Activated CD8-positive, alpha-beta memory T cell treated with anti-CD3 and anti-CD28 coated beads, Interleukin-2, amount 10 ng/mL, durations not matched to agents 7 days and 5 days (primary cell): ENCODE data around the gene FCN1. TPM values are rescaled to one million over a fixed set of nuclear protein-coding genes. Genes with fewer than 3 reads are reported as not detected.

Experiments used
- ATAC-seq: fragments of 150-1000 bp; cut with Tn5 transposase; one replicate; pipeline ENCODE4 v1.10.0; 2021; ENCODE audit warnings: moderate library complexity
- CTCF ChIA-PET: fragments of 350-600 bp; sonication (Branson Sonifier 250); formaldehyde crosslinking; loops from one replicate; lab custom pipeline; 2021; ENCODE audit warnings: antibody characterized with exemption; lab: Charles Lee
- DNase-seq: peaks from one replicate; pipeline ENCODE4 v3.0.0-alpha.2; 2020
- H3K27ac Mint-ChIP-seq: one replicate; pipeline ENCODE4 v1.8.0; 2021; ENCODE audit warnings: mild to moderate bottlenecking, mixed read lengths
- H3K27me3 Mint-ChIP-seq: one replicate; pipeline ENCODE4 v1.8.0; 2021; ENCODE audit warnings: mixed read lengths
- H3K36me3 Mint-ChIP-seq: one replicate; pipeline ENCODE4 v1.8.0; 2021; ENCODE audit warnings: mild to moderate bottlenecking, mixed read lengths
- H3K4me1 Mint-ChIP-seq: one replicate; pipeline ENCODE4 v1.8.0; 2021; ENCODE audit warnings: mixed read lengths
- H3K4me3 Mint-ChIP-seq: one replicate; pipeline ENCODE4 v1.8.0; 2021; ENCODE audit warnings: mild to moderate bottlenecking, moderate library complexity, mixed read lengths
- H3K9me3 Mint-ChIP-seq: one replicate; pipeline ENCODE4 v1.8.0; 2022; ENCODE audit warnings: low read depth, mixed read lengths
- total RNA-seq, 2 experiments: library from RNA; stranded (reverse); gene quantifications; one replicate each; pipeline ENCODE4 v1.2.3, GENCODE V29; 2021

FCN1 gene
- total RNA-seq, 2 experiments from 2014 or later, result not detected

DNA sequence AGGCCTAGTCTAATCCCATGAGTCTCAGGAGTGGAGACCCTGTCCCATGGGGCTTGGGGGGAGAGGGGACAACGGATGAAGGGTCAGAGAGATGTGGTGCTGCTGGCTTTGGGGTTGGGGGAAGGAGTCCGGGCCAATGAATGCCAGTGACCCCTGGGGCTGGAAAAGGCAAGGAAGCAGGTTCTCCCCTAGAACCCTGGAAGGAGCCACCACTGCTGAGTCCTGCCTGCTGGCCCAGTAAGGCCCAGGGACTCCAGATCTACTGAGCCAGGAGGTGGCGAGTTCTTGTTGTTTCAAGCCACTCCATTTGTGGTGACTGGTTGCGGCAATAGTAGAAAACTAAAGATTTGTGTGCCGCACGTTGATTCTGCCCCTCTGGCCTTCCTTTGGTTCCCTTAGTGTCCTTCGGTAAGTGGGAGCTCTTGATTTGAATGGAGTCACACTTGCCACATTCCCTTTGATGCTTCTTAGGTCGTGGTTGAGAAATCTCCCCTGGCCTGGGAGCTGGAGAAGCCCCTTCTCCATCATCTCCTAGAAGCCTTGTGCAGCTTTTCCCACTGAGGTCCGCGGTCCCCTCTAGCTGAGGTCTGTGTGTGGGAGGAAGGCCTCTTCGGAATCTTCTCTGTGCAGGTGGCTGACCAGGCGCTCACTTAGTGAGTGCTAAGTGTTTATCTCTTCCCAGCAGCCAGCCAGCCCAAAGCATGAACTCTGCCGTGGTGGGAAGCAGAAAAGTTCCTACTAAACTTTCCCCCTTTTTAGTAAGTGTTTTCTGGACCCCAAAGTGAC, 9.0 kb downstream of the FCN1 start:
- DNase-seq (no peak), ATAC-seq (no peak)
- H3K27ac Mint-ChIP-seq, result no peak overlapping the region
- no peaks in the 10 kb centered on the region for H3K4me1 Mint-ChIP-seq
- CTCF ChIA-PET, result no interaction called here
- H3K9me3 Mint-ChIP-seq, result no peaks in the 10 kb centered on the region
- H3K4me3 Mint-ChIP-seq, result no peak overlapping the region
- peaks cover 18% of the 10 kb centered on the region for H3K27me3 Mint-ChIP-seq
- H3K36me3 Mint-ChIP-seq, result no peaks in the 10 kb centered on the region

DNA sequence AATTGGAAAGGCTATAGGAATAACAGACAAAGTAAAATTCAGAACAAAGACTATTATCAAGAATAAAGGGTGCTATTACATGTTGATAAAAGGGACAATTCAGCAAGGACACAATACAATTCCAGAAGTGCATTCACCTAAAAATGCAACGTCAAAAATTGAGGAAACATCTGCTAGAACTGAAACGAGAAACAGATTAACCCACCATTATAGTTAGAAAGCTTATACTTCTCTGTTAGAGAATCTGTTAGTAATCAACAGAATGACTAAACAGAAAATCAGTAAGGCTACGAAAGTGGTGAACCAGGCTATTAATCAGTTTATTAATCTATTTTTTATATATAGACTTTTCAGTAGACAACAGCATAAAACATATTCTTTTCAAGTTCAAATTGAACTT, 14.8 kb downstream of the FCN1 start:
- no peak for ATAC-seq

GRCh38 chr9:134899818-134900217, 17.9 kb downstream of the FCN1 start:
- no peak overlapping the region for H3K4me3 Mint-ChIP-seq
- H3K9me3 Mint-ChIP-seq, result no peaks in the 10 kb centered on the region
- H3K27ac Mint-ChIP-seq, result no peak overlapping the region
- ATAC-seq (no peak), DNase-seq (no peak)
- no peaks in the 10 kb centered on the region for H3K36me3 Mint-ChIP-seq
- H3K4me1 Mint-ChIP-seq, result no peaks in the 10 kb centered on the region
- H3K27me3 Mint-ChIP-seq, result peaks cover 5% of the 10 kb centered on the region
- CTCF ChIA-PET, result no interaction called here

More for the DNA sequence above, 14.8 kb downstream of the FCN1 start:
- no peak overlapping the region for H3K4me3 Mint-ChIP-seq
- no peaks in the 10 kb centered on the region for H3K36me3 Mint-ChIP-seq
- no peak overlapping the region for H3K27ac Mint-ChIP-seq
- no peaks in the 10 kb centered on the region for H3K9me3 Mint-ChIP-seq
- H3K4me1 Mint-ChIP-seq, result no peaks in the 10 kb centered on the region
- peaks cover 5% of the 10 kb centered on the region for H3K27me3 Mint-ChIP-seq
- CTCF ChIA-PET, result no interaction called here
- DNase-seq, result no peak

GRCh38 chr9:134899168-134899567, 18.5 kb downstream of the FCN1 start:
- Mint-ChIP-seq H3K4me3 (no peak overlapping the region), H3K27me3 (peaks cover 5% of the 10 kb centered on the region), H3K36me3 (no peaks in the 10 kb centered on the region), H3K9me3 (no peaks in the 10 kb centered on the region), H3K27ac (no peak overlapping the region), H3K4me1 (no peaks in the 10 kb centered on the region)
- ATAC-seq (no peak), DNase-seq (no peak)
- CTCF ChIA-PET, result no interaction called here

- H3K27ac Mint-ChIP-seq, result no peak overlapping the region
- CTCF ChIA-PET, result no interaction called here
- no peaks in the 10 kb centered on the region for H3K27me3 Mint-ChIP-seq
- H3K36me3 Mint-ChIP-seq, result no peaks in the 10 kb centered on the region
- H3K9me3 Mint-ChIP-seq, result no peaks in the 10 kb centered on the region
- no peak for DNase-seq
- ATAC-seq, result no peak
- H3K4me3 Mint-ChIP-seq, result no peak overlapping the region
- H3K4me1 Mint-ChIP-seq, result no peaks in the 10 kb centered on the region
Observed at GRCh38 chr9:134898319-134898718, 19.4 kb downstream of the FCN1 start.

DNA sequence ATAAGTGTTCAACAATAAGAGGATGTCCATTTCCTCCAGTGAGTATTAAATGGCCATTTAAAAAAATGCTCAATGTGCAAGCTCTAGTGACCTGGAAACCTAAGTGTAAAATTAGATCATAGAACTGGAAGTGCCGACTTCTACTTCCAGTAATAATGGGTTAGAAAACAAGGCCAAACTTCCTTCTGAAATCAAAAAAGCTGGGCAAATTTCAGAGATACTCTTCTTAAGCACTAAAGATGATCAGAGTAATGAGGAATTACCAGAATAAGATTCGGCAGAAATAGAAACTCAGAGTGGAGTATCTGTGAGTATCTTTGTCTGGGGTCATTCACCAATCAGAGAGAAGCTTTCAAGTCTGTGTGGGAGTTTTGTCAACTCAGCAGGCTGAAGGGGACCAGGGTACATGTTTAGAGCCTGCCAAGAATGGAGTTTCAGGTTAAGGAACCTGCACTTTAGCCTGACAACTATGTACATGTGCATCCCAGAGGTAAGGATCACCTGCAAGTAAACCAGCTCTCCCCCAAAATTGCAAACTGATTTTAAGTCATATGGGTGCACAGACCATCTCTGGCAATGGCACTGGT, 20.0 kb downstream of the FCN1 start:
- DNase-seq, result no peak
- Mint-ChIP-seq H3K36me3 (no peaks in the 10 kb centered on the region), H3K27ac (no peak overlapping the region), H3K4me3 (no peak overlapping the region), H3K4me1 (no peaks in the 10 kb centered on the region), H3K9me3 (no peaks in the 10 kb centered on the region), H3K27me3 (no peaks in the 10 kb centered on the region)
- ATAC-seq, result no peak
- CTCF ChIA-PET, result no interaction called here

- CTCF ChIA-PET, result no interaction called here
Observed at GRCh38 chr9:134896834-134897583, 20.7 kb downstream of the FCN1 start.

GRCh38 chr9:134895908-134896833, 21.5 kb downstream of the FCN1 start:
- Mint-ChIP-seq H3K27ac (no peak overlapping the region), H3K4me3 (no peak overlapping the region), H3K27me3 (no peaks in the 10 kb centered on the region), H3K4me1 (no peaks in the 10 kb centered on the region), H3K9me3 (no peaks in the 10 kb centered on the region), H3K36me3 (no peaks in the 10 kb centered on the region)
- peak; percentile 28 for DNase-seq
- ATAC-seq, result no peak
- CTCF ChIA-PET, result no interaction called here

More at GRCh38 chr9:134896834-134897583, 20.7 kb downstream of the FCN1 start:
- ATAC-seq (no peak), DNase-seq (no peak)
- no peaks in the 10 kb centered on the region for H3K27me3 Mint-ChIP-seq
- H3K9me3 Mint-ChIP-seq, result no peaks in the 10 kb centered on the region
- no peaks in the 10 kb centered on the region for H3K4me1 Mint-ChIP-seq
- H3K36me3 Mint-ChIP-seq, result no peaks in the 10 kb centered on the region
- no peak overlapping the region for H3K27ac Mint-ChIP-seq
- no peak overlapping the region for H3K4me3 Mint-ChIP-seq

DNA sequence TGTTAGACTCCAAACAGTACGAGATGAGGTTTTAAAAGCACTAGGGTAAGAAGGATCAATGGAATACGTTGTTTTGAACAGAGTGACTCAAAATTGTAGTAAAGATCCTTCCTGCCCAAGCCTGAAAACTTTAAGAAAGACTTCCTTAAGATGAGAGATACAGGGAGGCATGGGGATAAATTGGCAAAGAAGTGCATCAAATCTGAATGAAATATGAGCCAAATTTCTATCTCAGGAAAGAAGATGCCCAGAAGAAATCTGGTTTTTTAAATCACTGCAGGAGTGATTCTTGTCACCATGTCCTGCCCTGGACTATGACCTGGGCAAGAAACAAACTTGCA, 22.2 kb downstream of the FCN1 start:
- Mint-ChIP-seq H3K4me1 (no peaks in the 10 kb centered on the region), H3K4me3 (no peak overlapping the region), H3K9me3 (no peaks in the 10 kb centered on the region), H3K27ac (no peak overlapping the region), H3K36me3 (no peaks in the 10 kb centered on the region), H3K27me3 (no peaks in the 10 kb centered on the region)
- DNase-seq (no peak), ATAC-seq (no peak)
- CTCF ChIA-PET, result no interaction called here

DNA sequence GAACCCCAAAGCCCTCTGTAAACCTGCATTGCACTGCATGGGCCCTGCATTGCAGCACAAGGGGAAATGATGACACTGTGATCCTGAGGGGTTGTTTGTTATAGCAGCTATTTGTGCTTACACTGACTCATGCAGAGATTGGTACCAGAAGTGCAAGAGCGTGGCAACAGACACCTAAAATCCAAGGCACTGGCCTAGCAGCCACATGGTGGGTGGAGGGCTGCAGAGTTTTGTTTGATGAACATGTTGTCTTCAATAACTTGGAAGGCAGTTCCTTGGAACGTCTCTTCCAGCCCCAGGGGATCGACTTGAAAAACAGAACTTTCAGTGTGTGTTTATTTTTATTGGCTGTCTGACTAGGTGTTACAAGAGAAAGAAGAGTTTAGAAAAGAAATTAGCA, 22.6 kb downstream of the FCN1 start:
- Mint-ChIP-seq H3K4me1 (no peaks in the 10 kb centered on the region), H3K36me3 (no peaks in the 10 kb centered on the region), H3K4me3 (no peak overlapping the region), H3K27me3 (no peaks in the 10 kb centered on the region), H3K9me3 (no peaks in the 10 kb centered on the region), H3K27ac (no peak overlapping the region)
- DNase-seq (no peak), ATAC-seq (no peak)
- CTCF ChIA-PET, result no interaction called here

- Mint-ChIP-seq H3K27ac (no peak overlapping the region), H3K36me3 (no peaks in the 10 kb centered on the region), H3K4me3 (no peak overlapping the region), H3K4me1 (no peaks in the 10 kb centered on the region), H3K27me3 (no peaks in the 10 kb centered on the region), H3K9me3 (no peaks in the 10 kb centered on the region)
- ATAC-seq (no peak), DNase-seq (peak; percentile 15)
- CTCF ChIA-PET, result no interaction called here
Observed at GRCh38 chr9:134894136-134894860, 23.4 kb downstream of the FCN1 start.

- peak; percentile 25 for DNase-seq
- CTCF ChIA-PET, result no interaction called here
Observed at GRCh38 chr9:134892820-134893420, 24.8 kb downstream of the FCN1 start.

More at GRCh38 chr9:134892820-134893420, 24.8 kb downstream of the FCN1 start:
- no peaks in the 10 kb centered on the region for H3K36me3 Mint-ChIP-seq
- no peak overlapping the region for H3K27ac Mint-ChIP-seq
- H3K4me1 Mint-ChIP-seq, result no peaks in the 10 kb centered on the region
- no peaks in the 10 kb centered on the region for H3K9me3 Mint-ChIP-seq
- no peak for ATAC-seq
- no peaks in the 10 kb centered on the region for H3K27me3 Mint-ChIP-seq
- H3K4me3 Mint-ChIP-seq, result no peak overlapping the region
